Right kidney (tissue), 9 donors: ENCODE results near the gene ZNF493.

Experiments
- DNase-seq: peaks from one replicate; pipeline ENCODE4 v3.0.0-alpha.2; 2016
- long read RNA-seq, 8 donors: transcript quantifications; one replicate each; lab custom pipeline, GENCODE V29; 2026

ZNF493 gene
- long read RNA-seq, donor 1, full-length matches to known transcripts, result 4 of 4 reads
- long read RNA-seq, donor 1, partial matches to known transcripts, result 0 of 4 reads
- long read RNA-seq, donor 1, other reads (novel, unspliced or antisense), result 0 of 4 reads
- long read RNA-seq, donor 2, result 0 reads
- long read RNA-seq, donor 3, full-length matches to known transcripts, result 5 of 5 reads
- long read RNA-seq, donor 3, partial matches to known transcripts, result 0 of 5 reads
- long read RNA-seq, donor 3, other reads (novel, unspliced or antisense), result 0 of 5 reads
- long read RNA-seq, donor 4, full-length matches to known transcripts, result 10 of 10 reads
- long read RNA-seq, donor 4, partial matches to known transcripts, result 0 of 10 reads
- long read RNA-seq, donor 4, other reads (novel, unspliced or antisense), result 0 of 10 reads
- long read RNA-seq, donor 5, partial matches to known transcripts, result 11 of 14 reads
- long read RNA-seq, donor 5, other reads (novel, unspliced or antisense), result 0 of 14 reads
- long read RNA-seq, donor 6, full-length matches to known transcripts, result 7 of 7 reads
- long read RNA-seq, donor 6, partial matches to known transcripts, result 0 of 7 reads
- long read RNA-seq, donor 6, other reads (novel, unspliced or antisense), result 0 of 7 reads
- long read RNA-seq, donor 7, result 0 reads
- long read RNA-seq, donor 8, partial matches to known transcripts, result 0 of 4 reads
- long read RNA-seq, donor 8, other reads (novel, unspliced or antisense), result 0 of 4 reads

GRCh38 chr19:21396893-21397572 lies at the start of gene ZNF493:
TSS of gene ZNF493 (plus strand) at chr19:21397133. CDS start at chr19:21397238, 105 bp downstream.
- peak; percentile 91 for DNase-seq

DNA sequence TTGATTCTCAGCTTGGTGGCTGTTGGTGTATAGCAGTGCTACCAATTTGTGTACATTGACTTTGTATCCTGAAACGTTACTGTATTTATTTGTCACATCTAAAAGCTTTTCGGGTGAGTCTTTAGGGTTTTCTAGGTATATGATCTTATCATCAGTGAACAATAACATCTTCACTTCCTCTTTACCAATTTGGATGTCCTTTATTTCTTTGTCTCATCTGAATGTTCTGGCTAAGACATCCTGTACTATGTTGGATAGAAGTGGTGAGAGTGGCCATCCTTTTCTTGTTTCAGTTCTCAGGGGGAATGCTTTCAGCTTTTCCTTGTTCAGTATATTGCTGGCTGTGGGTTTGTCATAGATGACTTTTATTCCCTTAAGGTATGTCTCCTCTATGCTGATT lies 44.1 kb upstream of the ZNF493 start:
- DNase-seq, result no peak

DNA sequence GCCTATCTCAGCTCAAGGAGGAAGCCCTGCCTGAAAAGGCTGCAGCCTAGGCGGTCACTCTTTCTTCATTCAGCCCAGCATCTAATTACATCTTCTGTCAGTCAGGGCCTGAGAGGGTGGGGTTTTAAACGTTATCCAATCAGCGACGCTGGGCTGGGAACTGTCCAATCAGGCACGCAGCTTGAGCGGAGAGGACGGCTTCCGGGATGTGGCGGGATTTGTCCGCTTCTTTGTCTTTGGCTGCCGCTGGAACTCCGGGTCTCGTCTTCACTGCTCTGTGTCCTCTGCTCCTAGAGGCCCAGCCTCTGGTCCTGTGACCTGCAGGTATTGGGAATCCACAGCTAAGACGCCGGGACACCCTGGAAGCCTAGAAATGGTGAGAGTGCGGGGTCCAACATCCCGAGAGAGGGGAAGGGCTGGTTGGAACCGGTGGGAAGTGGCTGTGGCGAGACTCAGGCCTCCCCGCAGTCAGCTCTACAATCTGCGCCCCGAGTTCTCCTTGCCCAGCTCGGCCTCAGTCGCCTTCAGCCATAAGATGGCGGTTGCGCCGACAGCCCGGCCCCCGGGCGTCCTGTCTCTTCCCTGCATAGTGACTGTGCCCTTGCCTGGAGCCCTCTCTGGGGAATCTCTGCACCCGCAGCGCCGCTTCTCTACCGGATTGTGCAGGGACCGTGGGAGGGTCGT lies 38.0 kb upstream of the ZNF493 start, which contains the start of gene ZNF738:
Gene ZNF738, plus strand, starts transcription at position 233 of the 684 bp plus-strand sequence. Its CDS starts 141 bp downstream, at position 374.
- DNase-seq, result peak; percentile 91

DNA sequence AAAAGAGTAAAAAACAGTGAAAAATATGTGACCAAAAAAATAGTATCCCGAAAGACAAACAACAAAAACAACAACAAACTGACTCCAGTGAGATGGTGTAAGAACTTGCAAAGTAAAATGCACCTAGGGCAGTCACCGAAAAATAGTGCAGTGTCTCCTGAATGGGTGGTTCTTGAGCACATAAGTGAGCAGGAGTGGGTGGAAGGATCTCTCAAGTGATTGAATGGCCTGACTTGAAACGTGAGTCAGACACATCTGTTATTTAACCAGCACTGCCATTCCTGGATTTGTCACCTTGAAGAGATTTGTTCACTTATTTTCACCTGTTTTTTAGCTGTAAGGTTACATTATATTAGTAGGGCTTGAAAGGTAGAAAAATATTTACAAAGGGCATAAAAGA lies 34.6 kb upstream of the ZNF493 start:
- DNase-seq, result no peak

GRCh38 chr19:21383980-21384582 lies 12.9 kb upstream of the ZNF493 start:
- no peak for DNase-seq

GRCh38 chr19:21396121-21396520 lies 812 bp upstream of the ZNF493 start:
- DNase-seq, result no peak

DNA sequence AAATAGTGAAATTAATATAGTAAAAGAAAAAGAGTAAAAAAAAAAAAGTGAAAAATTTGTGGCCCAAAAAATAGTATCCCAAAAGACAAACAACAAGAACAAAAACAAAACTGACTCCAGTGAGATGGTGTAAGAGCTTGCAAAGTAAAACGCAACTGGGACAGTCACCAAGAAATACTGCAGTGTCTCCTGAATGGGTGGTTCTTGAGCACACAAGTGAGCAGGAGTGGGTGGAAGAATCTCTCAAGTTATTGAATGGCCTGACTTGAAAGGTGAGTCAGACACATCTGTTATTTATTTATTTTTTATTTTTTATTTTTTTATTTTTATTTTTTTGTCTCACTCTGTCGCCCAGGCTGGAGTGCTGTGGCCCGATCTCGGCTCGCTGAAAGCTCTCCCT lies 1.9 kb downstream of the ZNF493 start:
- DNase-seq, result no peak

GRCh38 chr19:21402303-21402985 lies 5.5 kb downstream of the ZNF493 start:
- DNase-seq, result no peak

GRCh38 chr19:21410166-21410565 lies 13.2 kb downstream of the ZNF493 start:
- DNase-seq, result no peak

DNA sequence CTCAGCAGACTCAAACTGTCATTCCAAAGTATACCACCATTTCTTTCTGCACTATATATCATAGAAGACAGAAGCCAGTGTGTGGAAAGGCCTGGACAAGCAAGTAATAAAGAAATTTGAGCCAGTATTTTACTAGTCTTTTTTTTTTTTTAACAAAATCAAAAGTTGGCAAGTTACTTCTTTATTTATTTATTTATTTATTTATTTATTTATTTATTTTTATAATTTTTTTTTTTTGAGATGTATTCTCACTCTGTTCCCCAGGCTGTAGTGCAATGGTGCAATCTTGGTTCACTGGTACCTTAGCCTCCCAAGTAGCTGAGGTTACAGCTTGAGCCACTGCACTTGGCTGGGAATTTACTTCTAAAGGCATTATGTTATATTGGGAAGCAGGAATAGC lies 25.3 kb downstream of the ZNF493 start:
- no peak for DNase-seq

DNA sequence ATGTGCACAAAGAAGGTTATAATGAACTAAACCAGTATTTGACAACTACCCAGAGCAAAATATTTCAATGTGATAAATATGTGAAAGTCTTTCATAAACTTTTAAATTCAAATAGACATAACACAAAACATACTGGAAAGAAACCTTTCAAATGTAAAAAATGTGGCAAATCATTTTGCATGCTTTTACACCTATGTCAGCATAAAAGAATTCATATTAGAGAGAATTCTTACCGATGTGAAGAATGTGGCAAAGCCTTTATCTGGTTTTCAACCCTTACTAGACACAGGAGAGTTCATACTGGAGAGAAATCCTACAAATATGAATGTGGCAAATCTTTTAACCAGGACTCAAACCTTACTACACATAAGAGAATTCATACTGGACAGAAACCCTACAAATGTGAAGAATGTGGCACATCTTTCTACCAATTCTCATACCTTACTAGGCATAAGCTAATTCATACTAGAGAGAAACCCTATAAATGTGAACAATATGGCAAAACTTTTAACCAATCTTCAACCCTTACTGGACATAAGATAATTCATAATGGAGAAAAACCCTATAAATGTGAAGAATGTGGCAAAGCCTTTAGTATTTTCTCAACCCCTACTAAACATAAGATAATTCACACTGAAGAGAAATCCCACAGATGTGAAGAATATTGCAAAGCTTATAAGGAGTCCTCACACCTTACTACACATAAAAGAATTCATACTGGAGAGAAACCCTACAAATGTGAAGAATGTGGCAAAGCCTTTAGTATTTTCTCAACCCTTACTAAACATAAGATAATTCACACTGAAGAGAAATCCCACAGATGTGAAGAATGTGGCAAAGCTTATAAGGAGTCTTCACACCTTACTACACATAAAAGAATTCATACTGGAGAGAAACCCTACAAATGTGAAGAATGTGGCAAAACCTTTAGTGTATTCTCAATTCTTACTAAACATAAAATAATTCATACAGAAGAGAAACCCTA lies 26.4 kb downstream of the ZNF493 start:
- no peak for DNase-seq

GRCh38 chr19:21430675-21431074 lies 33.7 kb downstream of the ZNF493 start:
- DNase-seq, result no peak

GRCh38 chr19:21432590-21432989 lies 35.7 kb downstream of the ZNF493 start:
- DNase-seq, result no peak

GRCh38 chr19:21434516-21434915 lies 37.6 kb downstream of the ZNF493 start:
- DNase-seq, result no peak

GRCh38 chr19:21434967-21435544 lies 38.1 kb downstream of the ZNF493 start:
- DNase-seq, result no peak

- peak; percentile 8 for DNase-seq
These were observed 42.3 kb downstream of the ZNF493 start for GRCh38 chr19:21439201-21439751.

- DNase-seq, result peak; percentile 13
These were observed 43.4 kb downstream of the ZNF493 start for GRCh38 chr19:21440321-21440720.

GRCh38 chr19:21451187-21451586 lies 54.3 kb downstream of the ZNF493 start:
- no peak for DNase-seq

GRCh38 chr19:21454901-21455300 lies 58.0 kb downstream of the ZNF493 start:
- DNase-seq, result no peak
